ENCODE results near the gene DYNLT4. TPM values are rescaled to one million over a fixed set of nuclear protein-coding genes. Genes with fewer than 3 reads are reported as not detected.

Gene DYNLT4
- total and polyA plus RNA-seq, 2 of the 13 experiments (the other 11 are each of a cell fraction or from before 2014, with no cell fraction given), result 0.77 TPM; not detected in 1

- TF ChIP-seq, protein P1, sequence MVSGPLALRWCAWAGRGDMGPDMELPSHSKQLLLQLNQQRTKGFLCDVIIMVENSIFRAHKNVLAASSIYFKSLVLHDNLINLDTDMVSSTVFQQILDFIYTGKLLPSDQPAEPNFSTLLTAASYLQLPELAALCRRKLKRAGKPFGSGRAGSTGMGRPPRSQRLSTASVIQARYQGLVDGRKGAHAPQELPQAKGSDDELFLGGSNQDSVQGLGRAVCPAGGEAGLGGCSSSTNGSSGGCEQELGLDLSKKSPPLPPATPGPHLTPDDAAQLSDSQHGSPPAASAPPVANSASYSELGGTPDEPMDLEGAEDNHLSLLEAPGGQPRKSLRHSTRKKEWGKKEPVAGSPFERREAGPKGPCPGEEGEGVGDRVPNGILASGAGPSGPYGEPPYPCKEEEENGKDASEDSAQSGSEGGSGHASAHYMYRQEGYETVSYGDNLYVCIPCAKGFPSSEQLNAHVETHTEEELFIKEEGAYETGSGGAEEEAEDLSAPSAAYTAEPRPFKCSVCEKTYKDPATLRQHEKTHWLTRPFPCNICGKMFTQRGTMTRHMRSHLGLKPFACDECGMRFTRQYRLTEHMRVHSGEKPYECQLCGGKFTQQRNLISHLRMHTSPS (CRISPR knock-in tag; IDR thresholded peaks at IDR 0.05; ENCODE audit: low read depth), result peak; percentile 83
- peak; percentile 68; the same call in 1 of the 2 replicates for TF ChIP-seq ZNF225 (CRISPR knock-in tag; IDR thresholded peaks at IDR 0.05)
- TF ChIP-seq, protein P2, sequence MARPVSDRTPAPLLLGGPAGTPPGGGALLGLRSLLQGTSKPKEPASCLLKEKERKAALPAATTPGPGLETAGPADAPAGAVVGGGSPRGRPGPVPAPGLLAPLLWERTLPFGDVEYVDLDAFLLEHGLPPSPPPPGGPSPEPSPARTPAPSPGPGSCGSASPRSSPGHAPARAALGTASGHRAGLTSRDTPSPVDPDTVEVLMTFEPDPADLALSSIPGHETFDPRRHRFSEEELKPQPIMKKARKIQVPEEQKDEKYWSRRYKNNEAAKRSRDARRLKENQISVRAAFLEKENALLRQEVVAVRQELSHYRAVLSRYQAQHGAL (CRISPR knock-in tag; IDR thresholded peaks at IDR 0.05; ENCODE audit: not compliant biosample characterization), result peak; percentile 27
- peak; percentile 64; the same call in 1 of the 2 replicates for TF ChIP-seq WIZ (CRISPR knock-in tag; IDR thresholded peaks at IDR 0.05)
- TF ChIP-seq ZNF337 (CRISPR knock-in tag; IDR thresholded peaks at IDR 0.05; ENCODE audit: borderline replicate concordance, low read depth), result no peak
- TF ChIP-seq RBM39 (IDR thresholded peaks at IDR 0.05; ENCODE audit: low read depth, low read length, poor library complexity, severe bottlenecking), result no peak
- 0 out of 2 replicates have a peak, but pooled peaks have one; percentile 67 for TF ChIP-seq NAIF1 (CRISPR knock-in tag; IDR thresholded peaks at IDR 0.05; ENCODE audit: borderline replicate concordance)
- TF ChIP-seq ZFP62 (CRISPR knock-in tag; IDR thresholded peaks at IDR 0.05), result no peak
- peak; percentile 23; the same call in 1 of the 2 replicates for TF ChIP-seq RBAK (CRISPR knock-in tag; IDR thresholded peaks at IDR 0.05)
- TF ChIP-seq NCOA2 (CRISPR knock-in tag; IDR thresholded peaks at IDR 0.05), result peak; percentile 35
- TF ChIP-seq NFKBIZ (CRISPR knock-in tag; IDR thresholded peaks at IDR 0.05), result peak; percentile 75; the same call in 1 of the 2 replicates
- TF ChIP-seq, protein P3, sequence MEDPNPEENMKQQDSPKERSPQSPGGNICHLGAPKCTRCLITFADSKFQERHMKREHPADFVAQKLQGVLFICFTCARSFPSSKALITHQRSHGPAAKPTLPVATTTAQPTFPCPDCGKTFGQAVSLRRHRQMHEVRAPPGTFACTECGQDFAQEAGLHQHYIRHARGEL (CRISPR knock-in tag; IDR thresholded peaks at IDR 0.05), result no peak
- 0 out of 2 replicates have a peak, but pooled peaks have one; percentile 1 for TF ChIP-seq ZNF264 (CRISPR knock-in tag; IDR thresholded peaks at IDR 0.05)
- TF ChIP-seq HNF4G (IDR thresholded peaks at IDR 0.05; ENCODE audit: borderline replicate concordance, low read depth, low read length), result no peak
- peak; percentile 68 for TF ChIP-seq HNF4G (CRISPR knock-in tag; IDR thresholded peaks at IDR 0.05; ENCODE audit: borderline replicate concordance, low read depth)
- peak; percentile 75; the same call in 1 of the 2 replicates for TF ChIP-seq HOXA3 (CRISPR knock-in tag; IDR thresholded peaks at IDR 0.05)
- TF ChIP-seq, protein P4, sequence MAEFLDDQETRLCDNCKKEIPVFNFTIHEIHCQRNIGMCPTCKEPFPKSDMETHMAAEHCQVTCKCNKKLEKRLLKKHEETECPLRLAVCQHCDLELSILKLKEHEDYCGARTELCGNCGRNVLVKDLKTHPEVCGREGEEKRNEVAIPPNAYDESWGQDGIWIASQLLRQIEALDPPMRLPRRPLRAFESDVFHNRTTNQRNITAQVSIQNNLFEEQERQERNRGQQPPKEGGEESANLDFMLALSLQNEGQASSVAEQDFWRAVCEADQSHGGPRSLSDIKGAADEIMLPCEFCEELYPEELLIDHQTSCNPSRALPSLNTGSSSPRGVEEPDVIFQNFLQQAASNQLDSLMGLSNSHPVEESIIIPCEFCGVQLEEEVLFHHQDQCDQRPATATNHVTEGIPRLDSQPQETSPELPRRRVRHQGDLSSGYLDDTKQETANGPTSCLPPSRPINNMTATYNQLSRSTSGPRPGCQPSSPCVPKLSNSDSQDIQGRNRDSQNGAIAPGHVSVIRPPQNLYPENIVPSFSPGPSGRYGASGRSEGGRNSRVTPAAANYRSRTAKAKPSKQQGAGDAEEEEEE (CRISPR knock-in tag; IDR thresholded peaks at IDR 0.05; ENCODE audit: borderline replicate concordance), result peak; percentile 83; the same call in 1 of the 2 replicates
- TF ChIP-seq SMAD1 (CRISPR knock-in tag; IDR thresholded peaks at IDR 0.05; ENCODE audit: borderline replicate concordance, low read depth), result peak; percentile 42; the same call in 1 of the 2 replicates
- peak; percentile 58; the same call in 1 of the 2 replicates for TF ChIP-seq ELF1 (CRISPR knock-in tag; IDR thresholded peaks at IDR 0.05)
- TF ChIP-seq ZNF280B (CRISPR knock-in tag; IDR thresholded peaks at IDR 0.05; ENCODE audit: borderline replicate concordance), result peak; percentile 35; the same call in 1 of the 2 replicates
- TF ChIP-seq MTA1 (CRISPR knock-in tag; IDR thresholded peaks at IDR 0.05; ENCODE audit: borderline replicate concordance), result 0 out of 2 replicates have a peak, but pooled peaks have one; percentile 49
- TF ChIP-seq ZNF430 (CRISPR knock-in tag; IDR thresholded peaks at IDR 0.05), result 0 out of 2 replicates have a peak, but pooled peaks have one; percentile 80
Measured at GRCh38 chr1:44826375-44827196, 19.4 kb upstream of the DYNLT4 start (continued).
